K562 (cell line): ENCODE measurements around the gene HIF1A. TPM values are rescaled to one million over a fixed set of nuclear protein-coding genes. Genes with fewer than 3 reads are reported as not detected.
A peak's percentile ranks its signal among the peaks of the same experiment; 100 is the strongest.

ENCODE experiments used
- BCOR ChIP-seq: fragments of 450-650 bp; IDR thresholded peaks from 2 replicates; pipeline ENCODE4 v1.6.1; 2016
- BHLHE40 ChIP-seq: IDR thresholded peaks from 2 replicates; pipeline ENCODE4 v1.6.1; 2011; ENCODE audit warnings: low read length, improper control_type of control experiment
- FOXK2 ChIP-seq, 2 experiments: fragments of 450-650 bp; IDR thresholded peaks in 1 of 2; conservative IDR thresholded peaks in 1 of 2; 2 replicates each; pipeline ENCODE4 v1.6.1; 2016; ENCODE audit warnings: low read depth in 2 of 2, mild to moderate bottlenecking in 1 of 2
- NFIC ChIP-seq: fragments of 450-650 bp; IDR thresholded peaks from 2 replicates; pipeline ENCODE4 v1.6.1; 2017; ENCODE audit warnings: mild to moderate bottlenecking, inconsistent platforms
- TAF1 ChIP-seq: IDR thresholded peaks from 2 replicates; pipeline ENCODE4 v1.6.1; 2011; ENCODE audit warnings: mild to moderate bottlenecking, low read length, moderate library complexity; ENCODE audit not compliant: insufficient read depth, control insufficient read depth, severe bottlenecking; ENCODE audit errors: extremely low read depth
- THRAP3 ChIP-seq: fragments of 450-650 bp; IDR thresholded peaks from 2 replicates; pipeline ENCODE4 v1.6.1; 2016; ENCODE audit warnings: mild to moderate bottlenecking, inconsistent platforms, borderline replicate concordance
- ZNF589 ChIP-seq: fragments of 200-800 bp; sonication (Bioruptor generic); IDR thresholded peaks from 2 replicates; pipeline ENCODE4 v1.6.1; 2016; ENCODE audit warnings: low read depth, missing genetic modification characterization, missing compliant biosample characterization
- ZNF644 ChIP-seq: fragments of 200-800 bp; sonication (Bioruptor generic); IDR thresholded peaks from 2 replicates; pipeline ENCODE4 v1.6.1; 2016; ENCODE audit warnings: low read depth, missing genetic modification characterization, missing compliant biosample characterization
- polyA plus RNA-seq, 8 experiments: library from polyadenylated mRNA; depleted of rRNA in 4 of 8; stranded (reverse) in 5 of 8; unstranded in 3 of 8; fragments of >200 nt; fragmentation: Nextera tagmentation in 2 of 8; fragmentation: Illumina TruSeq in 1 of 8; extraction: Ambion mirVana in 2 of 8; extraction: Trizol in 1 of 8; gene quantifications; 2 replicates each; pipeline versions ENCODE4 v1.2.1 to v1.2.3, GENCODE V29; 2011 to 2014; ENCODE audit warnings: inconsistent platforms in 1 of 8, missing spikeins in 1 of 8
- total RNA-seq, 7 experiments: library from RNA; depleted of rRNA in 6 of 7; stranded (reverse); fragments of >200 nt in 6 of 7; fragmentation: Illumina TruSeq in 2 of 7; extraction: Trizol in 2 of 7; gene quantifications; 2 replicates each; pipeline versions ENCODE4 v1.2.1 to v1.2.3, GENCODE V29; 2011 to 2021; ENCODE audit warnings: low replicate concordance in 1 of 7
- TF ChIP-seq, protein P1 (sequence below), 2 experiments: fragments of 450-650 bp; formaldehyde crosslinking in 1 of 2; IDR thresholded peaks; 2 replicates each; pipeline versions ENCODE4 v1.4.0 to v1.6.1; 2014 to 2020; ENCODE audit warnings: mild to moderate bottlenecking in 2 of 2, borderline replicate concordance in 1 of 2, low read depth in 1 of 2
- TF ChIP-seq, protein P2 (sequence below), 2 experiments: IDR thresholded peaks; 2 replicates each; pipeline ENCODE4 v1.6.1; 2012; ENCODE audit warnings: improper control_type of control experiment in 2 of 2, low read depth in 2 of 2, low read length in 2 of 2, borderline replicate concordance in 1 of 2

HIF1A gene
- total and polyA plus RNA-seq, 9 of the 15 experiments (the other 6 are each of a cell fraction or from before 2014, with no cell fraction given): 5.9 to 35.3 (median 24.2) TPM

DNA sequence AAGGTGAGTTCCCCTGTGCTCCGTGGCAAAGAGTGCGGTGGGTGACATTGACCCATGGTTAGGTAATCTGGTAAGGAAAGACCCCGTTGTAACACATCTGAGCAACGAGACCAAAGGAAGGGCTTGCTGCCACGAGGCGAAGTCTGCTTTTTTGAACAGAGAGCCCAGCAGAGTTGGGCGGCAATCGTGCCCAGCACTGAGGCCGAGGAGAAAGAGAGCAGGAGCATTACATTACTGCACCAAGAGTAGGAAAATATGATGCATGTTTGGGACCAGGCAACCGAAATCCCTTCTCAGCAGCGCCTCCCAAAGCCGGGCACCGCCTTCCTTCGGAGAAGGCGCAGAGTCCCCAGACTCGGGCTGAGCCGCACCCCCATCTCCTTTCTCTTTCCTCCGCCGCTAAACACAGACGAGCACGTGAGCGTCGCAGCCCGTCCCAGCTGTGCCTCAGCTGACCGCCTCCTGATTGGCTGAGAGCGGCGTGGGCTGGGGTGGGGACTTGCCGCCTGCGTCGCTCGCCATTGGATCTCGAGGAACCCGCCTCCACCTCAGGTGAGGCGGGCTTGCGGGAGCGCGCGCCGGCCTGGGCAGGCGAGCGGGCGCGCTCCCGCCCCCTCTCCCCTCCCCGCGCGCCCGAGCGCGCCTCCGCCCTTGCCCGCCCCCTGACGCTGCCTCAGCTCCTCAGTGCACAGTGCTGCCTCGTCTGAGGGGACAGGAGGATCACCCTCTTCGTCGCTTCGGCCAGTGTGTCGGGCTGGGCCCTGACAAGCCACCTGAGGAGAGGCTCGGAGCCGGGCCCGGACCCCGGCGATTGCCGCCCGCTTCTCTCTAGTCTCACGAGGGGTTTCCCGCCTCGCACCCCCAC is at the start of gene HIF1A (continued):
- TF ChIP-seq, protein P1, sequence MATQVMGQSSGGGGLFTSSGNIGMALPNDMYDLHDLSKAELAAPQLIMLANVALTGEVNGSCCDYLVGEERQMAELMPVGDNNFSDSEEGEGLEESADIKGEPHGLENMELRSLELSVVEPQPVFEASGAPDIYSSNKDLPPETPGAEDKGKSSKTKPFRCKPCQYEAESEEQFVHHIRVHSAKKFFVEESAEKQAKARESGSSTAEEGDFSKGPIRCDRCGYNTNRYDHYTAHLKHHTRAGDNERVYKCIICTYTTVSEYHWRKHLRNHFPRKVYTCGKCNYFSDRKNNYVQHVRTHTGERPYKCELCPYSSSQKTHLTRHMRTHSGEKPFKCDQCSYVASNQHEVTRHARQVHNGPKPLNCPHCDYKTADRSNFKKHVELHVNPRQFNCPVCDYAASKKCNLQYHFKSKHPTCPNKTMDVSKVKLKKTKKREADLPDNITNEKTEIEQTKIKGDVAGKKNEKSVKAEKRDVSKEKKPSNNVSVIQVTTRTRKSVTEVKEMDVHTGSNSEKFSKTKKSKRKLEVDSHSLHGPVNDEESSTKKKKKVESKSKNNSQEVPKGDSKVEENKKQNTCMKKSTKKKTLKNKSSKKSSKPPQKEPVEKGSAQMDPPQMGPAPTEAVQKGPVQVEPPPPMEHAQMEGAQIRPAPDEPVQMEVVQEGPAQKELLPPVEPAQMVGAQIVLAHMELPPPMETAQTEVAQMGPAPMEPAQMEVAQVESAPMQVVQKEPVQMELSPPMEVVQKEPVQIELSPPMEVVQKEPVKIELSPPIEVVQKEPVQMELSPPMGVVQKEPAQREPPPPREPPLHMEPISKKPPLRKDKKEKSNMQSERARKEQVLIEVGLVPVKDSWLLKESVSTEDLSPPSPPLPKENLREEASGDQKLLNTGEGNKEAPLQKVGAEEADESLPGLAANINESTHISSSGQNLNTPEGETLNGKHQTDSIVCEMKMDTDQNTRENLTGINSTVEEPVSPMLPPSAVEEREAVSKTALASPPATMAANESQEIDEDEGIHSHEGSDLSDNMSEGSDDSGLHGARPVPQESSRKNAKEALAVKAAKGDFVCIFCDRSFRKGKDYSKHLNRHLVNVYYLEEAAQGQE (IDR thresholded peaks at IDR 0.05; ENCODE audit: borderline replicate concordance): peak; percentile 34; the same call in 1 of the 2 replicates
- TF ChIP-seq, protein P1 (CRISPR knock-in tag; IDR thresholded peaks at IDR 0.05; ENCODE audit: low read depth): no peak; the same call in 1 of the 2 replicates
- TF ChIP-seq FOXK2 (conservative IDR thresholded peaks at IDR 0.05 in 1 of 2, IDR thresholded peaks at IDR 0.05 in 1 of 2; ENCODE audit: low read depth in 2 of 2) (peak; percentile 68 to 80; a peak in 2 of 4 replicates), TAF1 (peak; percentile 98), ZNF644 (tag) (0 out of 2 replicates have a peak, but pooled peaks have one; percentile 74), THRAP3 (no peak), BCOR (0 out of 2 replicates have a peak, but pooled peaks have one; percentile 8), ZNF589 (CRISPR knock-in tag) (peak; percentile 55; the same call in 1 of the 2 replicates), BHLHE40 (peak; percentile 100), NFIC (0 out of 2 replicates have a peak, but pooled peaks have one; percentile 19)
- TF ChIP-seq, protein P2, sequence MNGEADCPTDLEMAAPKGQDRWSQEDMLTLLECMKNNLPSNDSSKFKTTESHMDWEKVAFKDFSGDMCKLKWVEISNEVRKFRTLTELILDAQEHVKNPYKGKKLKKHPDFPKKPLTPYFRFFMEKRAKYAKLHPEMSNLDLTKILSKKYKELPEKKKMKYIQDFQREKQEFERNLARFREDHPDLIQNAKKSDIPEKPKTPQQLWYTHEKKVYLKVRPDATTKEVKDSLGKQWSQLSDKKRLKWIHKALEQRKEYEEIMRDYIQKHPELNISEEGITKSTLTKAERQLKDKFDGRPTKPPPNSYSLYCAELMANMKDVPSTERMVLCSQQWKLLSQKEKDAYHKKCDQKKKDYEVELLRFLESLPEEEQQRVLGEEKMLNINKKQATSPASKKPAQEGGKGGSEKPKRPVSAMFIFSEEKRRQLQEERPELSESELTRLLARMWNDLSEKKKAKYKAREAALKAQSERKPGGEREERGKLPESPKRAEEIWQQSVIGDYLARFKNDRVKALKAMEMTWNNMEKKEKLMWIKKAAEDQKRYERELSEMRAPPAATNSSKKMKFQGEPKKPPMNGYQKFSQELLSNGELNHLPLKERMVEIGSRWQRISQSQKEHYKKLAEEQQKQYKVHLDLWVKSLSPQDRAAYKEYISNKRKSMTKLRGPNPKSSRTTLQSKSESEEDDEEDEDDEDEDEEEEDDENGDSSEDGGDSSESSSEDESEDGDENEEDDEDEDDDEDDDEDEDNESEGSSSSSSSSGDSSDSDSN (IDR thresholded peaks at IDR 0.05; ENCODE audit: borderline replicate concordance in 1 of 2, low read depth in 2 of 2, low read length in 2 of 2): peak; percentile 54 to 64; a peak in 1 of 4 replicates
